GM18507 (cell line): Measurements from ENCODE around the gene EFHC1.
"Not testable (repeated sequence)": the region's sequence is repeated elsewhere in the genome, so short reads cannot be mapped to it uniquely, and the experiment has no call there.

Source experiments
- DNase-seq: peaks from one replicate; pipeline ENCODE4 v3.0.0; 2011; ENCODE audit warnings: low read depth; ENCODE audit not compliant: insufficient read length; ENCODE audit errors: extremely low spot score
- FAIRE-seq: peaks from 2 replicates; lab custom pipeline; 2011; peaks lifted over from hg19 to GRCh38; lab: Jason Lieb, UNC

Gene EFHC1

GRCh38 chr6:52423971-52424381 lies 3.8 kb downstream of the EFHC1 start:
- no peak for FAIRE-seq
- DNase-seq: no peak

GRCh38 chr6:52424513-52424912 lies 4.4 kb downstream of the EFHC1 start:
- DNase-seq: no peak
- no peak for FAIRE-seq

- no peak for FAIRE-seq
- no peak for DNase-seq
These were observed 6.5 kb downstream of the EFHC1 start for GRCh38 chr6:52426667-52427066.

- FAIRE-seq, DNase-seq: not testable (repeated sequence)
These were observed 13.2 kb downstream of the EFHC1 start for GRCh38 chr6:52433294-52433693.

GRCh38 chr6:52435345-52435744 lies 15.2 kb downstream of the EFHC1 start:
- DNase-seq: no peak
- FAIRE-seq: no peak

GRCh38 chr6:52438926-52439325 lies 18.8 kb downstream of the EFHC1 start:
- FAIRE-seq (no peak), DNase-seq (no peak)

GRCh38 chr6:52454556-52454955 lies 34.4 kb downstream of the EFHC1 start:
- FAIRE-seq (no peak), DNase-seq (no peak)

- FAIRE-seq: no peak
These were observed 37.0 kb downstream of the EFHC1 start for GRCh38 chr6:52457096-52457495.

GRCh38 chr6:52461194-52461593 lies 41.1 kb downstream of the EFHC1 start:
- not testable (repeated sequence) for DNase-seq, FAIRE-seq

More at GRCh38 chr6:52457096-52457495, 37.0 kb downstream of the EFHC1 start:
- DNase-seq: no peak

GRCh38 chr6:52474173-52474572 lies 54.0 kb downstream of the EFHC1 start:
- no peak for FAIRE-seq
- no peak for DNase-seq

GRCh38 chr6:52475307-52475706 lies 55.2 kb downstream of the EFHC1 start:
- FAIRE-seq: no peak

GRCh38 chr6:52482903-52483670 lies 62.9 kb downstream of the EFHC1 start:
- no peak for DNase-seq
- no peak for FAIRE-seq

More at GRCh38 chr6:52475307-52475706, 55.2 kb downstream of the EFHC1 start:
- no peak for DNase-seq

GRCh38 chr6:52483671-52484003 lies 63.5 kb downstream of the EFHC1 start:
- DNase-seq (no peak), FAIRE-seq (no peak)

- DNase-seq (no peak), FAIRE-seq (no peak)
These were observed 69.7 kb downstream of the EFHC1 start for GRCh38 chr6:52489881-52490280.

- DNase-seq (no peak), FAIRE-seq (peak; percentile 91)
These were observed 71.3 kb downstream of the EFHC1 start for GRCh38 chr6:52491203-52492069.

GRCh38 chr6:52493669-52494068 lies 73.5 kb downstream of the EFHC1 start:
- DNase-seq (no peak), FAIRE-seq (peak; percentile 62)

- FAIRE-seq (no peak), DNase-seq (no peak)
These were observed 74.3 kb downstream of the EFHC1 start for GRCh38 chr6:52494298-52495072.

GRCh38 chr6:52495922-52496321 lies 75.8 kb downstream of the EFHC1 start:
- DNase-seq: no peak
- FAIRE-seq: no peak

GRCh38 chr6:52496631-52497030 lies 76.5 kb downstream of the EFHC1 start:
- no peak for FAIRE-seq
- no peak for DNase-seq
